ENCODE data around the gene GLS.
"Not testable (repeated sequence)": the region's sequence is repeated elsewhere in the genome, so short reads cannot be mapped to it uniquely, and the experiment has no call there.

GLS gene

DNA sequence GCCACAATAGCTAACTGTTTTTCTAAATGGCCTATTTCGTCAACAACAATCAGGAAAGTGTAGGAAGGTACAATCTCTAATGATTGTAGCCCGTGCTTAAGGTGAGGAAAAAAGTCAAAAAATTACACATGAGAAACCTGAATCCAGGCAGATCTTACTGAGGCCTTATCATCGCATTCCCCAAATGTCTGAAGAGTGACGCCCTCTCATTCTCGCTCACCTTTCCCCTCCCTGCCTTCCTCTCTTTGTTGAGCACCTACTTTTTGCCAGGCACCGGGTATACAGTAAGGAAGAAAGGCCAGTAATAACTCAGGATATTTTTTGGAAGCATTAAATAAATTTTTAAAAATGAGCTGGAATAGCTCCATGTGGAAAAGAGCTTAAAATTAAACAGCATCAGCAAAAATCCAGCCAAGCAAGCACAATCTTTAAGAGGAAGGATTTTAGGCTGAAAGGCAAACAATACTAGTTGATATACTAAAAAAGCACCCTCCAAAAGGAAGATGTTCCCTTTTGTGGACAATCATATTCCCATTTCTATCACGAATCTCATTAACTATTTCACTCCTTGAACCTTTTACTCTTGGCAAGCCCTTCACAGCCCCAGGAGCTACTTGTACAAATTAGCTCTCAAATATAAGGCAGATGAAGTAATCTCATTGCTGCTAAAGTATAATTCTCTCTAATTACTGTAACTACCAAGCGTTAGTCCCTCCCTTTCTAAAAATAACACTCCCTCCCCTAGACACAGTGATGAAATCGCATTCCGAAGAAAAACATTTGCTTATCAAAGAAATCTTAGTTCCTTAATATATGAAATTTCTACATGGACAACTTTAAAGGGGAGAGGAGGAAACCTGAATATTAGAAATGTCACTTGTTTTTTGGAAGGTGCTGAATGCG, 93.4 kb downstream of the GLS start:
- no peak for DNase-seq

DNA sequence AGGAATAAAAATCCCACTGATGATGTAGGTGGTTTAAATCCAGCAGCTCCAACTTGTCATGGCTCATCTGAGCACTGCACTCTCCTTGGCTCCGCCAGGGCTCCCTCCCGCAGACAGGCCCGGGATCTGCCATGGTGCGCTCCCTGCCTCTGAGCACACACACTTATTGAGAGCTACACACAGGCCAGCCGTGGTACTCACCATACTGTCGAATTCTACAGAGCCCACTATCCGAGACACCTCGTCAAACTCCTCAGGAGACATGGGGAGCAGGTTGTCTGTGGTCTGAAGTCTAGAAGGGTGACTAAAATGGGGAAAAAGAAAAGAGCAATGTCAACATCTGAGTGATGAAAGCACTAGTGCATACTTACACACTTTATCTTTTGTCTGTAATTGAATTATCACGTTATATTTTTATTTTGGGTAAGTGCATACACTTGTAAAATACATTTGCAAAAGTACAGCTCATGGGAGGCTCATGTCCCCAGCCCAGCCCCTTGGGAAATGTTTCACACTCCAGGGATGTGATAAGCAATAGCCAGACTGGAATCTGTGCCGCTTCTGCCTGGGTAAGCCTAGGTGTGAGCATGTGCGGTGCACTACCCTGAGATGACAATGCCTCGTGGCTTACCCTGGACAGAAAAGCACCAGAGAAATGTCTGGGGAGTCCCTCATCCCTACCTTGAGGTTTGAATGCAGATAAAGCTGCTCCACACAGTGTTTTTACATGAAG, 94.2 kb downstream of the GLS start:
- no peak for DNase-seq

DNA sequence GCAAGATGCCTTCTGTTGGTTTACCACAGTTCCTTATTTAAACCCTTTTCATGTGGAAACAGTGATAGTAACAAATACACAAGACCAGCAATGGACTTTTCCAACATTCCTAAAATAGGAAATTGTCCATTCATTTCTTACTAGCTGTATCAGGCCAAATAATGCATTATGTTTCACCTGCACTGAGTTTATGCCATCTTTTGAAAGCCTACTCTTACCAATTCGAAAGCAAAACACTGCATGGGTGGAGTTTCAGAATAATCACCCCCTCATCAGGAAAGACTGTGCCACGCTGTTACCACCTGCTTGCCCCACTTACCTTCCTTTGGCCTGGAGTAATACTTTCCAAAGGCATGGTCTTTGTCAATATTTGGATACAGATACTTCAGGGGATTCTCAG, 95.9 kb downstream of the GLS start:
- DNase-seq = no peak

DNA sequence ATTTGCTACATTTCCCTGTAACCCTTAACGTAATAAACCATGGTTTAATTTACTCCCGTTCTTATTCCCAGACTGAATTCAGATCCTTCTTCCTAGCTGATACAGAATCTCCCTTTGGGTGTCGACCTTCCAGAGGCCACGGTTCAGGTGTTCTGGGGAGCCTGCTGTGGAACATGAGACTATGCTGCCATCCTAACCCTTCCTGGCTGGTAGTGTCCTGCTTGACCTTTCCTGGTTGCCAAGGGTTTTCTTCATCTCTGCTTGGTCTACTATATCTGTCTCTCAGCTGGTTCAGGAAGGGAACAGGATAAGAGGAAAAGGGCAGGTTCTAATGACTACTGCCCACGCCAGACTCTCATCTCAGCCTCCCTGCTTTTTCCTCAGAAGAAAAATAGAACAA, 96.9 kb downstream of the GLS start:
- no peak for DNase-seq

DNA sequence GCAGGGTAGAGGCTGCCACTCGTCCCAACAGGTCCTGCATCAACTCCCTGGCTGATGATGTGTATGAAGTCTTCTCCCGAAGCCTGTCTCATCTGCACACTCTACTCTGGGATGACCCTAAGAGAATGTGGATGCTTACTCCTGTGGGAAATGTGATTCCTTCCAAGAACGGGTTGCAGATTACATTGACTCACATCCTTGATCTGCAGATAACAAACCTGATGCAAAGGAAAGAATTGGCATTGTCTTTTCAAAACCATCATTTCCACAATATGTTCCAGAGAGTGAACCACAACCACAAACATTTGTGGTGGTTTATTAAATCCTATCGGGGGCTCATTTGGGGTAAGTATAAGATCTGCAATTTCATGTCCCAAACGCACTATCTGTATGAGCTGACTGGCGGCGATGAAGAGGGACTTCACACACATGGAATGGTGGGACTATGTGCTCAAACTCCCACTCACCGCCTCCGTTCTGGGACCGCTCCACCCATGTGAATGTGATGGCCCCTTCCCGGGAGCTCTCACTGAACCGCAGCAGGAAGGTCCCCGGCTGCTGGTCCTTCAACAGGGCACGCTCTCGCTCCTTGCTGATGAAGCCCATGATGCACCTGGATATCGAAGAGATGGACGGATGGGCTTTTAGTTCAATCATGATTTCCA, 97.9 kb downstream of the GLS start:
- DNase-seq = no peak

DNA sequence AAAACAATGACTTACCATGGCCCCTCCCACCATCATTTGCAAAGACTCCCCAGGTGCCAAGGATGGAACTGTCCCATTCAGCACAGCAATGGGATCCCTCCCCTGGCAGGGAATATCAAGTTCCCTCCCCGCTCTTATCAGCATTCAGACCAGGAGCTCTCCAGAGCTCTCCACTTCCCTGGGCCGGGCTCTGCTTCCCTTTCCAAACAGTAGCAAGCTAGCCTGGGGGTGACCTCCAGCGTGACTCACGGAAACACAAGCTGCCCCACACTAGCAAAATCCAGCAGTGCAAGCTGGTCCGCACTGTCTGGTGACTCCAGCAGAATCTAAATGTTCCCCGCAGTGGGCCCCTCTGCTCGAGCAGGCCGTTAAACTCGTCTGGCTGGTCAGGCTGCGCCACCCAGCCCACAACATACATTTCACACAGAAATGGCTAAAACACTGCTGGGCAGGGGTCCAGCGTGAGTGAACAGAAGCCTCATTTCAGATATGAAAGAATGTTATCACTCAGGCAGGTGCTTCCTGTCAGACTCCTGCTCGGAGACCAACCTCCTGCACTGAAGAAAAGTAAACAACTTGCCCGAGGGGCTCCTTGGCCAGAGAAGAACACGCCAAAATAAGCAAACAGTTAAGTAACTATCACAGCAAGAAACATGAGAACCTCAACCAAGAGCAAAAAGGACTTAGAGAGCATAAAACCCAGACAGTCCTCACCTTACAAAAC, 99.4 kb downstream of the GLS start:
- no peak for DNase-seq

DNA sequence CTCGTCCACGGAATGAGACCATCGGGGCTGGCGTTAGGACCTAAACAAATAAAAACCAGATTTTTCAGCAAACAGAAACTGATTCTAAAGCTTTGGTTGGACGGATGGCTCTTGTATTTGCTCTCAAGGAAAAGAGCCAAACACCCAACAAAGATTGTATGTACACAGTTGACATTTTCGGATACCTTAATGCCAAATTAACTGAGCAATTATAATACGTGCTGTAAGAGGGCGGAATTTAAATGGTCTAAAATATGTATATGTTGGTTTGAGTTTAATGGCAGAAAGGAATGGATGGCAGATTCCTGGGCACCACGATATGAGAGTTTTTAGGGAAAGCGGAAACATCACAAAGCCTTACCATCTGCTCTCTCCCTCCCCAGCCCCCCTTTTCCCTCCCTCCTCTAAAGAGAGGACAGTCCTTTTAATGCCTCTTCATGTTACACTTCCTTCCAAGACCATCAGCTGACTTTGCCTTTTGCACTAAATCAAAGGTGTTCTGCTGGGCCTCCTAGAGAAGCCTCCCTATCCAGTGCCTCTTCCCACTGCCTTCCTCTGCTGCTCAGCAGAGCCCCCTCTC, 100.1 kb downstream of the GLS start:
- DNase-seq = no peak

DNA sequence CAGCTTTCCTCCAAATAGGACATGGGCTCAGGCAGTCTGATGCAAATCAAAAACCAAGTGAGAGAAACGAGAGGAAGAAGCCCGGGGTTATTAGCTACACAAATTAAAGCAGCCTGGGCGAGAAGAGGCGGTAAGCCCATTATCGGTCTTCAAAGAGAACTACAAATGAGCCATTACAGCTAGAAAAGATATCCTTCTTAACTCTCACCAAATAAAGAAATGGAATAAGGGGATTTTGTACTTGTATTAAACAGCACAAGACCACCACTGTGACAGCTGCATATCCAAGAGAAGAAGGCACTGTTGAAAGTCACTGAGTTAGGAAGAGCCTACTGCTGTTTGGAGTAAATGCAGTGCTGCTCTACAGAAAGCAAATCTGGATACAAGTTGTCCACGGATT, 100.7 kb downstream of the GLS start:
- no peak for DNase-seq

DNA sequence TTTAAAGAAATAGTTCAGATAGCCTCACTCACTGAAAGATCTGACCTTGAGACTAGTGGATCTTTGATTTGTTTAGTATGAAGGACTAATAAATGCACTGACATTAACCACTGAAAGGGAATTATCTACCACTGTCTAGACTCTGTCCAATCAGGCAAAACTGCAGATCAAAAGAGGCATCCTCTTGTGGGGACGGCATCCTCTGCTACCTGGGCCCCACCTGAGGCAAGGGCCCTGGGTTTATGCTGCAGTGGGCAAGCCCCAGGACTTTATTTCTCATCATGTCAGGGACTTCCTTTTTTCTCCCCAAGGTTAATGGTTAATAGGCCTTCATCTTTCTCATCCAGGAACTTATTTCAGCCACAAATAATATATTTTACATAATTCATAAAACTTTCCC, 101.1 kb downstream of the GLS start:
- no peak for DNase-seq

DNA sequence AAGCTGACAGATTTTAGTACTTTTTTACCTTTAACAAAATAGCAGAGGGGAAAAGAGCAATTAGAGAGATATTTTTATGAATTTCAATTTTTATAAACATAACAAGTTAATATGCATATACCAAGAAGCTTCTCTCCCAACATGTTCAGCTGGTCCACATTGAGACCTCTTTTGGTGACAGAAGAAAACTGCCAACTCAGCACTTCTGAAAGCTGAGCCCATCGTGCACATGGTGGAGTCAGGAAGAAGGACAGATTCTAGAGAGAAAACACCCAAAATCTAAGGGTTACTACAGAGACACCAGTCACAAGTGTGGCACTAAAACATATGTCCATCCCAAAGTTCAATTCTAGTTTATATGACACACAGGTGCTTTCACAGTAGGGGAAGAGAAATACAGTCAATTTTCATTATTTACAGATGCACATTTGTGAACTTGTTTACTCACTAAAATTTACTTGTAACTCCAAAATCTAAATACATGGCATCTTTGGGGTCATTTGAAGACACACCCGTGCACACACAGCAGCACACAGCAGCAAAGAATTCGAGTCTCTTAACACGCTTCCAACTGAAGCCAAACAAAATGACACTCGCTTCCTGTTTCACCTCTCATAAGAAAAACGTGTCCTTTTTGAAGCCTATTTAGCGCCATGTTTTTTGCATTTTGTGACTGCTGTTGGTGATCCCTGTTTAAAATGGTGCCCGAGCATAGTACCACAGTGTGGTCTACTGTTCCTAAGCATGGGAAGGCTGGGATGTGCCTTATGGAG, 101.8 kb downstream of the GLS start:
- DNase-seq = no peak

DNA sequence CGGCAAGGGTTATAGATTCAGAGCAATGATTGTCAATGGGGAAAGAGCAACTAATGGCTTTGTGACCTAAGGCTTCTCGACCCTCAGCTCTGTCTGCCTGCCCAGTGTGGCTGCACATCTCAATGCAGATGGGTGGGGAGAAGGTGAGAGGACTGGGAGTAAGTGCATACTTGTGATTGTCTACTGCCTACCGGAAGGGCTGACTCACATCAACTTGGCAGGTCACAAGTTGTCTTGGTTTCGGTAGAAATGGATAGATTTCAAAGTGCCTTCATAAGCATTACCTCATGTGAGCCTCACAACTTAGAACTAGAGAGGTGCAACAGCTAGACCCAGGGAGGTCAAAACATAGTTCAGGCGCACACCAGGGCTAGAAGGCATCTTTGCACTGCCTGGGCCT, 104.0 kb downstream of the GLS start:
- peak; percentile 18 for DNase-seq

DNA sequence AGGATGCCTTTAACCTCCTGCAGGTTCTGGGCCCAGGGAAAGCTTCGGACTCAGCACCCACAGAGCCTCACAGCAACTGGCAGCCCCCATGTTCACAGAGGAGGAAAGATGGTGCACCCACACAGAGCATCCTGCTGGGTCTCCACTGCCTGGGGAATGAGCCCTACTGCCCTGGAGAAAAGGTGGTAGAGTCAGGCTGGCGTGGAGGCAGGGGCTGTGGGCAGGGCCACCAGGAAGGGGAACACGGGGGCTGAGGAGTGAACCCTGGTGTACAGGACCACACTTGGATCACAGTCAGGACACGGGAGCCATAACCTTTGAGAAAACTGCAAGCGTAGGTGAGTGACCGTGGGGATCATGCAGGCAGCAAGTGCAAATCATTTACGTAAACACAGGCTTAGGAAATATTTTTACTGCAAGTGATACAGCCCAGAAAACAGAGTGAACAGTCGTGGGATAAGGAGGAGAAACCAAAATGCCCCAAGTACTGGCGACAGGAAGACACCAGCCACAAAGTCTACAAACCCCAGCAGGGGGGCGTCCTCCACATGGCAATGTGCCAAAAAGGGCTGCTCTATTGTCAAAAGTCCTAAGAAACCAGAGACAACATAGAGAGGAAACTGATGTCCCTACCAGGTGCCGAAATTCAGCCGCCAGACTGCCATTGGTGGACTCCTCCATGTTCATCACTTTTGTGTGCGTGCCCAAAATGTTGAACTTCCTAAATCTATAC, 105.8 kb downstream of the GLS start:
- DNase-seq = no peak

DNA sequence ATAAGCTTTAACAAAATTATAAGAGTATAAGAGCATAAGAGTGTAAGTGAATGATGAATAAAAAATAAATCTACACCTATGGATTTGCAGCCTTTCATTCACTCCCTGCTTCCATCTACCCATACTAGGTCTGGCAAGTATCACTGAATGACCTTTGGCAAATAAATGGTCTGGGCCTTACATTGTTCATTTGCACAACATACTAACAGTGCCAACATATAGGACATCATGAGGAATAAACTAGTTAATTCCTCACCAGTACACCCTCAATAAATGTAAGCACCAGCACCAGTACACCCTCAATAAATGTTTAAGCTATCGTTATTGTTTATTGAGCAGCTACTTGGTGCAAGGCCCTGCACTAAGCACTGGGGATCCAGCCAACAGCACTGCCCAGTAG, 106.5 kb downstream of the GLS start:
- DNase-seq = no peak

DNA sequence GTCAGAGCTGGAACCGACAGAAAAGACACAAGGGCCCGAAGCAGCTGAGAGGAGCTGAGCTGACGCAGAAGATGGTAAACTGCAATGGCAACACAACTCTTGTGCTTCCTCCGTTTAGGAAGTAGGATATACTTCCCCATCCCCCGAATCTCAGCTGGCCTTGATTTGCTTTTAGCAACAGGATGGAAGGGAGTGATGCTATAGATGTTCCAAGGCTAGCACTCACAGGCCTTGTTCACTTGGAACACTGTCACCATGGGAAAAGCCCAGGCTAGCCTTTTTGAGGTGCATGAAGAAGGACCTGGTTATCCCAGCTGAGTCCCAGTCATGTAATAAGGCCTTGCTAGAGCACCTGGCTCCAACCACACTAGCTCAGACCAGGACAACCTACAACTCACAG, 107.3 kb downstream of the GLS start:
- no peak for DNase-seq

DNA sequence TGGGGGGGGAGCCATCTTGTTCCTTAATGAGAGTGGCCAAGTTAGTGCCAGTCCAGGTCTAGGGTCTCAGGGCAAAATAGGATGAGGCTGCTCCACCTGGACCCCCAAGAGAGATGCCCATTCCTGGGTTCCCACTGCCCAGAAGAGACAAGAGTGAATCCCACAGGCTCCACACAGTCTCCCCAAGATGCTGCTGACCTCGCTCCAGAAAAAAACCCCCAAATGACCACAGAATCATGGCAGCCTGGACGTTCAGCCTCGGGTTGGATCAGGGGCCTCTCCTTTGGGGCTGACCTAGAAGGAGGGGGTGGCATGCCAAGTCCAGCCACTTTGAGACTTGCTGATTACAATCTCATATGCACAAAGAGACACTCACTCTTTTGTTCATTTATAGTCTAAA, 108.3 kb downstream of the GLS start:
- DNase-seq = no peak

DNA sequence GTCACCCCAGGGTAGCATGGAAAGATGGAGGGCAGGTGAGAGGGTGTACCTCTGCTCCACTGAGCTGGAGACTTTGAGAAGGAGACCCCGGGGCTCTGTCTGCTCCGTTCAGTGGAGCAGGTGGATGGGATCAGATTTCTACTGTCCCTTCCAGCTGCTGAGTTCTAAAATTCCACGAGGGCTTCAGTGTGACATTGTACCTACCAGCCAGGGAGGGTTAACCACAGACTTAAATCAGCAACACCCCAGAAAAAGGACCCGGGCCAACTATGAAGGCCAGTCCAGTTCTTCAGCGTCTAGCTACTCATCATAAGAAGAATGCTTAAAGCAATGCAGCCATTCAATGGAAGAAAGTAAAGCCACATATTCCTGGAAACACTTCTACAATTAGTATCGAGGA, 109.5 kb downstream of the GLS start:
- no peak for DNase-seq

DNA sequence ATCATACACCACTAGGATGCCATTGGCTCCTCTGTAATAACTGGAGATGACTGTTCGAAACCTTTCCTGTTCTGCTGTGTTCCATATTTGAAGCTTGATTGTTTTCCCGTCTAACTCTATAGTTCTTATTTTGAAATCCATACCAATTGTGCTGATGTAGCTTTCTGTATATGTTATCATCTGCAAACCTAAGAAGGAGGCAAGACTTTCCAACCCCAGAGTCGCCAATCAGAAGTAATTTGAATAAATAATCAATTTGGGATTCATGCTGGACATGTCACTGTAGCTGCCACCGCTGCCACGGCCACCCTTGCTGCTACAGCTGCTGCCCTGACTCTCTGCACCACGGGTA, 112.6 kb downstream of the GLS start:
- DNase-seq = no peak

DNA sequence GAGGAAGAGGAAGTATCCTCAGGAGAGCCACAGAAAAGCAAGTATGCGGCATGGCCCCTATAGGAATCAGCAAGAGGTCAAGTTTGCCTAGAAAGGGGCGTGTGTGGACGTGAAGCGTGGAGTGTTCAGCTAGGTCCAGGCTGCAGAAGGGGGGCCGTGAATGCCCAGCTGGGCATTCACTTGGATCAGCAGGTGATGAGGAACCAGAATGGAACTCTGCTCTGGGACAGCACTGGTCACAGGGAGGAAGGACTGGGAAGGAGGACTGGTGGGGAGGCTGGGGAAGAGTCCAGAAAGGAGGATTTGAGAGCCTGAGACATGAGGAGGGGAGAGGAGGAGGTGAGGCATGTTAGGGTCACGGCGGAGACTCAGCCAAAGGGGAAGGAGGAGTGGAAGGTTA, 113.5 kb downstream of the GLS start:
- DNase-seq = no peak

DNA sequence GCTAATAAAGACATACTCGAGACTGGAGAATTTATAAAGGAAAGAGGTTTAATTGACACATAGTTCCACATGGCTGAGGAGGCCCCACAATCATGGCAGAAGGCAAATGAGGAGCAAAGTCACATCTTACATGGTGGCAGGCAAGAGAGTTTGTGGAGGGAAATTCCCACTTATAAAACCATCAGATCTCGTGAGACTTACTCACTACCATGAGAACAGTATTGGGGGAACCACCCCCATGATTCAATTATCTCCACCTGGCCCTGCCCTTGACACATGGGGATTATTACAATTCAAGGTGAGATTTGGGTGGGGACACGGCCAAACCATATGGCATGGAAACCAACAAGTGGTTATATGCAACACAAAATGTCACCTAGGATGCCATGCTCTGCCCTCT, 114.7 kb downstream of the GLS start:
- not testable (repeated sequence) for DNase-seq

DNA sequence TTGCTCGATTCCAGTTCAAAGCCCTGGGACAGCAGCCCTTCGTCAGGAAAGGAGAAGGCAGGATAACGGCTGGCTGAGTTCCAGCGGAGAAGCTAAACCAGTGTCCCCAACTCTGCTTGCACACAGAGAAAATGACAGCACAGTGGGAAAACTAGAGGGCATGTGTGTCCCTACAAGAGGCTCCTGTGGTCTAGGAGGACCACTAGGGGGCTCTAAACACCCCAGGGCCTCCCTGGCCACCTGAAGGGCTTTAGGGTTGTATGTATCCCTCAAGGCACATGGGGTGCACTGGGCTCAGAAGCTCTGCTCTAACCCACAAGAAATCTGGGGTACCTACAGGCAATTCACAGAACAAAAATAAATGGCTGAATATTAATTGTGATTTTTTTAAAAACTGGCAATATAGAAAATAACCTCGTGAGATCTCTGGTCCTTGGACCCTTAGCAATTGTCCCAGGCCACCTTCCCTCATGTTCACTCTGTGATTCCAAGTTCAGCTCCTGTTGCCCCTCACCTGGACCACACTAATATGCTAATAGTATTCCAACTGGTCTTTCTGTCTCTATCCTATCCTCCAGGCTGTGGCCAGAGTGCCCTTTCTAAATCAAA, 115.8 kb downstream of the GLS start:
- peak; percentile 25 for DNase-seq

DNA sequence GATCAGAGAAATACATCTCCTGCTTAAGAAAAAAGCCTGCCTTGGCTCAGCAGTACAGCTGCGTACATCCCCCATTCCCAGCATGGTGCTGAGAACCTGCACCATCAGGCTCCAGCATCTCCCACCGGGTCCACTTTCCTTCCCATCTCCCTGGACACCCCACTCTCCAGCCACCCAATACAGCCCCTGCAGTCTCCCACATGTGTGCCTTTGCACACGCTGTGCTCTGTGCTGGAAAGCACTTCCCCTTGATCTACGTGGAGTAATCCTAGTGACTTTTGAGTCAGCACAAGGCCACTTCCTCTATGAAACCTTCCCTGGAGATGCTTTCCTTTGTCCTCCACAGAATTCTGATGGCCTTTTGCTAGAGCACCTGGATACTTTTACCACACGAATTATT, 116.3 kb downstream of the GLS start:
- DNase-seq = no peak

Data from activated naive CD4-positive, alpha-beta T cell treated with Interleukin-2 at 50 U/mL for 16 hours (primary cell).